HG03280 (cell line): ENCODE results near the gene BAMBI.

Experiments used
- ATAC-seq: cut with Tn5 transposase; IDR thresholded peaks from one replicate; pipeline ENCODE4 v1.9.1; 2021; ENCODE audit warnings: mild to moderate bottlenecking, moderate library complexity; ENCODE audit not compliant: unreplicated experiment

The BAMBI gene

DNA sequence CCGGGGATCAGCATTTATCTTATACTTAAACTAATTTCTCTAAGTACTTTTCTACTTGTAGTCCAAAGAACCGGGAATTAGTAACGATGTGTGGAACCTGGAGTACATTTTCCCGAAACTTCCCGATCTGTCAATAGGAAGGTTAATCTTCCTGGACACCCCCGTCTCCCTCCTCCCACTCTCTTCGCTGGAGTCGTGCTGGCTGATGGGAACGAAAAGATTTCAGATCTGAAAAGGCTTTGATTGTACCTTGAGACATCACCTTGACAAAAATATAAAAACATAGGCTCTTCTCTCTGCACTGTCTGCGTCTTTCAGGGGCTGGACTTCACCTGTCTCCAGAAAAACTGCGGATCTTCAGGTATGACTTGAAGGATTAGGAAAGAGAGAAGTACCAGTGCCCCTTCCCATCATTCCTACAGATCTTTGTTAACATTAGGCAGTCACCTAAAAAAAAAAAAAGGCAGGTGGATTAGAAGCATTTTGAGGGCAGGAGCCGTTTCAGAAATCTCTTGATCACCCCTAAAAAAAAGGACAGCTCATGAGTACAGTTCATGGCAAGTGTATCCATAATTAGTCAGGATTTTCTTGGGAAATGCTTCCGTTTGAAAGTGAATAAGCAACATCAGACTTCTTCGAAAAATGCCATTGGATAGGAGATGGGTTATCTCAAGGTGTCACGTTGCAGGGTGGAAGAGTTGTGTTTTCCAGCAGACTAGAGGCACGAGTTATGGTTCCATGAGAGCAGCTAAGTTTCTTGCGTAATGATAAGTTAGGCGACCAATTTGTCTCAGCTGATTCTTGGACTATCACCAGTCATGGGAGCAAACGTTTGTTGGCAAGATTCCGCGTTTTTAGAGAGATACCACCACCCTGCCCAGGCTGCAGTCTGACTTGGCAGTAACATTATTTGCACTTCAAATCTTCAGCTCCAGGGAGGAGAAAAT, 7.8 kb upstream of the BAMBI start:
- ATAC-seq: no peak

GRCh38 chr10:28674782-28675181, 2.5 kb upstream of the BAMBI start:
- no peak for ATAC-seq

DNA sequence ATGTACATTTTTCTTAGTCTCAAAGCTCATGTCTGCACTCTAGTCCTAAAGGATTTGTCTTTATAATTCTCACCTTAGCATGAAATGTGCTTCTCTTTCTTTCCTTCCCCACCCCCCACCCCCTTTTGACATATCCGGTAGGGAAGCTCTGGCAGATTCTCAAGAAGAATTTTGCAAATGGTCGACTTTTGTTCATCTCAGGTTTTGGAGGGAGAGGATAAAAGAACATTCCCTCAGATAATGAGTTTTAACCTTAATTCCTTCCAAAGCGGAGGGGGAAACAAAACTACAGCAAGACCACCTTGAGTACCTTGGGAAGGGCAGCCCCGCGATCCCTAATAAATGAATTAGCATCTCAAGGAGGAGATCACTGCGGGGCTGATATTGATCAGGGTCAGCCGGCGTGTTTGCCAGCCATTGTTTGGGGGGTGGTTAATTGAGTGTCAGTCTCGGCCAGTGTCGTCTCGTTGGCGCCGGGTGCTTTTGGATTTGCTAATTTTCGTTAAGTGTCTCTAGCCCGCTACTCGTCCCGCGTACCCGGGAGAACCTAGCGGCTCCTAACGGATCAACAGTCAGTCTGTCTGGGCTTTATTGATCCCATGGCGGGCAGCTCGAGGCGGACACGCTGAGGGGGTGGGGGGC, 874 bp upstream of the BAMBI start:
- ATAC-seq: no peak

- no peak for ATAC-seq
These were observed 766 bp downstream of the BAMBI start for GRCh38 chr10:28677888-28678686.

GRCh38 chr10:28678687-28679457, 1.6 kb downstream of the BAMBI start:
- no peak for ATAC-seq

DNA sequence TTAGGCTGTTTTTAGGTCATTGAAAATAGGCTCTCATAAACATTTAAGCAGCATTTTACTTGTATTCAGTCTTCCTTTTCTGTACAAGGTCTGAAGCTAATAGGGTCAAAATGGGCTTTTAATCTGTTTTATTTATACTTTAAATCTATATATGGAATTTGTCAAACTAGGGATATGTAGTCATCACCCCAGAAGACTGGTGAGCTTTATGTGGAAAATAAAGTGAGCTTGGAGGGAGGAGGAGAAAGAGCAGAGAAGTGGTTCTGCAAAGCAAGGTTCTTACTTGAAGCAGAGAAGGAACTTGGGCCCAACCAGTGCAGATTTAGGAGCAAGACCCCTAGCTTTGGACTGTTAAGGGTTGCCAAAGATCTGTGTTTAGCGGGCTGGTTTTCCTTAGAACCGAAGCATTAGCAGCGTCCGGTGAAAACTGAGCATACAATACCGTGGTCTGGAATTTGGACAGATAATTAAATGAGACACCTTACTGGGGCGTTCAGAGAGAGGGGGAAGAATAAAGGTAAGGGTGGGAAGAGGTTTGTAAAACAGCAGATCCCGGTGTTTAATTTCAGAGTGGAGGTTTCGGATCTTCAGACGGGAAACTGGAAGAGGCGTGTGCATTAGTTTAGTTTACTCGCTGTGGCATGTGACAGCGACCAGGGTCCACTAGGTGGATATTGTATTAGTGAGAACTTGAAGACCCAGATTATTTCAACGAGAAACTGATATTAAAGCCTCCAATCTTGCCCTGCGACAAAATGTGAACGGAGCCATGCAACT, 2.4 kb downstream of the BAMBI start:
- ATAC-seq: no peak

DNA sequence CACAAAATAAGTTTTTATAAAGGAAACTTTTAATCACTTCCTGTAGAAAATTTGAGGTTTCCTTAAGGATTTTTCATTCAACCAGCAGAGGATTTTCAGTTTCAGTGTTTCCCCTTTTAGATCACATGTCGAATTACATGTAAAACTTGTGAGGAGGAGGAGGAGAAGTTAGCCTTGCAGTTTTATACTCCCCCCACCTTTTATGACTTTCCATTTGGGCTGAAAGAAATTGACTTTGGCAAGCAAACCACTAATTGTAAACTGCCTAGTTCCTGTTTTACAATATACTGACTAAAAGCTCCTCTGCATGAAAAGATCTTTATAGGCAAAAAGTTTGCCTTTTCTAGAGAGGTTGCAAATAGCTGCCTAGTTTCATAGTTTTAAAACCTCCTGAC, 3.0 kb downstream of the BAMBI start:
- no peak for ATAC-seq

DNA sequence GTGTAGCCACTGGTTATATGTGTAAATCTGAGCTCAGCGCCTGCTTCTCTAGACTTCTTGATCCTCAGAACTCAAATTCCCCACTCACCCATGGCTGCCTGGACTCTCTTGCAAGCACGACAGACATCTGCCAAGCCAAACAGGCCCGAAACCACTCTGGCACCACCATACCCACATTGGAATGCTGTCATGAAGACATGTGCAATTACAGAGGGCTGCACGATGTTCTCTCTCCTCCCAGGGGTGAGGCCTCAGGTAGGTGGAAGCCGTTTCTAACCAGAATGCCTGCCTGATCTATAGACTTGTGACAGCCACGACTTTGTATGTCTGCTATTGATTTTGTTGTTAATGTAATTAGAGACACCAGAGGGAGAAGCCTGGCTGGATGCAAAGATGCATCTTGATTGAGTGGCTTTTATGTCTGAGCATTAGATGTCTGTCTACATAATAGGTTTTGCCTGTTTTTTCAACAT, 4.0 kb downstream of the BAMBI start:
- no peak for ATAC-seq

DNA sequence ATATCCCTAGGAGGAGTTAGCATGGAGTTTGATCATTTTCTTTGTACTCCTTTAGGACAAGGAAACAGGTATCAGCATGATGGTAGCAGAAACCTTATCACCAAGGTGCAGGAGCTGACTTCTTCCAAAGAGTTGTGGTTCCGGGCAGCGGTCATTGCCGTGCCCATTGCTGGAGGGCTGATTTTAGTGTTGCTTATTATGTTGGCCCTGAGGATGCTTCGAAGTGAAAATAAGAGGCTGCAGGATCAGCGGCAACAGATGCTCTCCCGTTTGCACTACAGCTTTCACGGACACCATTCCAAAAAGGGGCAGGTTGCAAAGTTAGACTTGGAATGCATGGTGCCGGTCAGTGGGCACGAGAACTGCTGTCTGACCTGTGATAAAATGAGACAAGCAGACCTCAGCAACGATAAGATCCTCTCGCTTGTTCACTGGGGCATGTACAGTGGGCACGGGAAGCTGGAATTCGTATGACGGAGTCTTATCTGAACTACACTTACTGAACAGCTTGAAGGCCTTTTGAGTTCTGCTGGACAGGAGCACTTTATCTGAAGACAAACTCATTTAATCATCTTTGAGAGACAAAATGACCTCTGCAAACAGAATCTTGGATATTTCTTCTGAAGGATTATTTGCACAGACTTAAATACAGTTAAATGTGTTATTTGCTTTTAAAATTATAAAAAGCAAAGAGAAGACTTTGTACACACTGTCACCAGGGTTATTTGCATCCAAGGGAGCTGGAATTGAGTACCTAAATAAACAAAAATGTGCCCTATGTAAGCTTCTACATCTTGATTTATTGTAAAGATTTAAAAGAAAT, 4.8 kb downstream of the BAMBI start:
- ATAC-seq: no peak

DNA sequence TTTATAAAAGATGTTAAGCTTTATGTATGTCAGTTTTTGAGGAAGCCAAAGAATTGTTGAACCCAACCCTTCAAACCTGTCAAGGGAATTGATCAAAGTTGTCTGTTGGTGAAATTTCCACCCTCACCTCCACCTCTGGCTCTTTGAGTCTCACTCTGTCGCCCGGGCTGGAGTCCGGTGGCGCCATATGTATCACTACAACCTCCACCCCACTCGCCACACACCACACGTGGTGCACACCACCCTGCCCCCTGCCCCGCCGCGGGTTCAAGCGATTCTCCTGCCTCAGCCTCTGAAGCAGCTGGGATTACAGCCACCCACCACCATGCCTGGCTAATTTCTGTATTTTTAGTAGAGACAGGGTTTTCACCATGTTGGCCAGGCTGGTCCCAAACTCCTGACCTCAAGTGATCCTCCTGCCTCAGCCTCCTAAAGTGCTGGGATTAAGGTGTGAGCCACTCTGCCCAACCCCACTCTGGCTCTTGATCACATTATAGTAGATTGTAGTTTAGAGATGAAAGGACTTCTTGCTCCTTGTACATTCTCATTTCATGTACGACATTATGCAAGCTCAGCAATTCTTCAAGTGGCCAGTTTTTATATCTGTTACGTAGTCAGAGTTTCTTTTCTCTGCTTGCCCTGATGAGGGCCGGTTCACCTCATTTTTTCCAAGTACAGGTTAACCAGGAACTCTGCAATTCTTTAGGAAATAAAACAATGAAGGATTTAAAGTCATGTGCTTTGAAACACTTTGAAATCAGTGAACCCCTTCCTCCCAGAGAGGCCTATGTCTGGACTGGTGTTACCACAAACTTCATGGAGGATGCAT, 7.0 kb downstream of the BAMBI start:
- no peak for ATAC-seq

DNA sequence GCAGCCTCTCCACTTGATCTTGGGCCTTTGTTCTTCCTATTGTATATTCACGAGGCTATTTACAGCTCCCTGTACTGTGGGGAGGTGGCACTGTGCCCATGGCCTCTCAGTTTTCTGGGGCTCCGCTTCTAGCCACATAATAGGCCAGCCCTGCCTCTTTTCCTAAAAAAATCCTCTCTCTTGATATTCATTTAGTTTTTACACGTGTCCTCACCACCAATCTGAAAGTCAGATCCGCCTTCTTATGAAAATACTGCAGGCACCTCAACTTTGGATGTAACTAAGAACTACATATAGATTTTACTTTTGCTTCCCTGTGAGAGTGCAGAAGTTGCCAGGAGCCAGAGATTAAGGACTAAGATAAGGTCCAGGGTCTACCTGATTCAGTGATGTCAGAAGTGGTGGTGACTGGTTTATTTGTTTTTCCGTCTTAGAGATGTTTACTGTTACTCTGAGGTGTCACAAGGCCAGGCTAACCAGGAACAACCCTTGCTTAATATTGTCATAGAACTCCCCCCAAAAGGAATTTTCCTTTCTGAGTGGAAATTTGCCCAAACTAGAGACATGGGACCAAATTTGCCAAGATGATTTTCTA, 7.8 kb downstream of the BAMBI start:
- ATAC-seq: no peak

GRCh38 chr10:28685717-28686116, 8.4 kb downstream of the BAMBI start:
- no peak for ATAC-seq

GRCh38 chr10:28686835-28687682, 9.7 kb downstream of the BAMBI start:
- ATAC-seq: no peak

DNA sequence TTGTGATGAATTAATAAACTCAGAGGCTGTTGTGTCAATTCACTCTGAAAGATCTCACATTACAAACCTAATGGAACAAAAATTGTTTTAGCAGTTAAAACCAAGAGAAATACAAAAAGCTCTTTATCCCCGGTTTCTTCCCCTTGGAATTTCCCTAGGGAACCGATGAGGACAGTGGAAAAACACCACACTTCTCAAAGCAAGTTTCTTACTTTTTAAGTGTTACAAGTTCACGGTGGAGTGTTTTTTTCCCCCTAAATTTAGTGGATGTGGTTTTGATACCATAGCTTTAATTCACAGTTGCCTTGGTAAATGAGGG, 10.3 kb downstream of the BAMBI start:
- no peak for ATAC-seq

DNA sequence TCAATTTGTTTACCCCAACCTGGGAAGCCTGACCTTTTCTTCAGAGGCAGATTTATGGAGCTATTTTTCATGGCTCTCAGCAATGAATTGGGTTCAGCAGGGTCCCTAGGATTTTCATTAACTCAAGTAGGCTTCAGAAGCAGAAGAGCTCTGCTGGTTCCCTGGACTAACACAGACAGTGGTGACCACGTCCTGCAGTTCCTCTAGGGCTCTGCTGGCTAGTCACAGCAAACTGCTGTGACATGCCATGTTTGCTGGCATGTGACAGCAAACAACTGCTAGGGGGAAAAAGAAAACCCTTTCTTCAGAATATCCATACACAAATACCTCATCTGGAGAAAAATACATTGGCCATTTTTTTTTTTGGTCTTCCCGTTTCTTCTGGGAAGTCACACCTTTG, 13.2 kb downstream of the BAMBI start:
- no peak for ATAC-seq

DNA sequence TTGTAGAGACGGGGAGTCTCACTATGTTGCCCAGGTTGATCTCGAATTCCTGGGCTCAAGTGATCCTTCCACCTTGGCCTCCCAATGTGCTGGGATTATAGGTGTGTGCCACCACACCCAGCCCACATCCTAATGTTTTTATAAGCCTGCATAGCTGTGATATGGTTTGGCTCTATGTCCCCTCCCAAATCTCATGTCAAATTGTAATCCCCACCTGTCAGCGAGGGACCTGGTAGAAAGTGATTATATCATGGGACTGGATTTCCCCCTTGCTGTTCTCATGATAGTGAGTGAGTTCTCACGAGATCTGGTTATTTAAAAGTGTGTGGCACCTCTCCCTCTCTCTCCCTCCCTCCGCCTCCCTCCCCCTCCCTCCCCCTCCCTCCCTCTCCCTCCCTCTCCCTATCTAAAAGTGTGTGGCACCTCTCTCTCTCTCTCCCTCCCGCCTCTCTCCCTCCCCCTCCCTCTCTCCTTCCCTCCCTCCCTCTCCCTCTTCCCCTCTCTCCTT, 13.9 kb downstream of the BAMBI start:
- no peak for ATAC-seq

DNA sequence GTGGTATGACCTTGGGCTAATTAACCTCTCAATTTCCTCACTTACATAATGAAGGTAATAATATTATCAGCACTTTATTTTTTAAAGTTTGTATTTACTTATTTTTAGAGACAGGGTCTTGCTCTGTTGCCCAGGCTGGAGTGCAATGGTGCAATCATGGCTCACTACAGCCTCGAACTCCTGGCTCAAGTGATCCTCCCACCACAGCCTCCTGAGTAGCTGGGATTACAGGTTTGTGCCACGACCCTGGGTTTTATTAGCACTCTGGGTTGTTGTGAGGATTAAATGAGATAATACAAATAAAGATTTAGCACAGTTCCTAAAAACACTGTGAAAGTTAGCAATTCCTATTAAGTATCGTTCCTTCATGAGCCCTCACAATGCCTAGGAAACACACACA, 14.7 kb downstream of the BAMBI start:
- ATAC-seq: no peak
